ENCODE data around the gene ASB14. TPM values are rescaled to one million over a fixed set of nuclear protein-coding genes. Genes with fewer than 3 reads are reported as not detected.

The ASB14 gene
- total RNA-seq, 2 experiments from 2014 or later: not detected

- ChIA-PET CTCF (no interaction called here), POLR2A (no interaction called here)
Observed at GRCh38 chr3:57268416-57268815, 24.1 kb downstream of the ASB14 start.

GRCh38 chr3:57261929-57262328, 30.6 kb downstream of the ASB14 start:
- ChIA-PET CTCF (no interaction called here), POLR2A (no interaction called here)

- ChIA-PET CTCF (no interaction called here), POLR2A (no interaction called here)
Observed at GRCh38 chr3:57261119-57261518, 31.4 kb downstream of the ASB14 start.

GRCh38 chr3:57257678-57258077, 34.8 kb downstream of the ASB14 start:
- ChIA-PET CTCF (interaction anchor here (0.6 kb wide), 1 partner anchor 294 kb away, joined by 3 read pairs; no protein-coding TSS in a partner anchor), POLR2A (no interaction called here)

- ChIA-PET POLR2A (no interaction called here), CTCF (interaction anchor here (0.6 kb wide), 1 partner anchor 295 kb away, joined by 3 read pairs; no protein-coding TSS in a partner anchor)
Observed at GRCh38 chr3:57256844-57257243, 35.6 kb downstream of the ASB14 start.

GRCh38 chr3:57252404-57252803, 40.1 kb downstream of the ASB14 start:
- POLR2A ChIA-PET: no interaction called here
- CTCF ChIA-PET: no interaction called here

GRCh38 chr3:57244946-57245345, 47.5 kb downstream of the ASB14 start:
- ChIA-PET CTCF (no interaction called here), POLR2A (interaction anchor here (0.7 kb wide), 1 partner anchor 14 kb away, joined by 5 read pairs; no protein-coding TSS in a partner anchor)

GRCh38 chr3:57234613-57235575, 57.6 kb downstream of the ASB14 start:
- ChIA-PET POLR2A (no interaction called here), CTCF (interaction anchor here (1.1 kb wide), 1 partner anchor 65 kb away, joined by 3 read pairs; no protein-coding TSS in a partner anchor)

GRCh38 chr3:57233799-57234198, 58.7 kb downstream of the ASB14 start:
- POLR2A ChIA-PET: no interaction called here

GRCh38 chr3:57230006-57230405, 62.5 kb downstream of the ASB14 start:
- CTCF ChIA-PET: interaction anchor here (0.9 kb wide), 1 partner anchor 29 kb away, joined by 3 read pairs; no protein-coding TSS in a partner anchor
- POLR2A ChIA-PET: no interaction called here

More at GRCh38 chr3:57233799-57234198, 58.7 kb downstream of the ASB14 start:
- CTCF ChIA-PET: no interaction called here

- CTCF ChIA-PET: interaction anchor here (0.5 to 0.8 kb wide), 2 partner anchors 194 to 220 kb away, joined by 3 read pairs; no protein-coding TSS in a partner anchor
- POLR2A ChIA-PET: interaction anchor here (1.0 kb wide), 1 partner anchor 68 kb away, joined by 5 read pairs; no protein-coding TSS in a partner anchor
Observed at GRCh38 chr3:57227930-57228751, 64.3 kb downstream of the ASB14 start.

- CTCF ChIA-PET: interaction anchor here (0.5 to 0.8 kb wide), 2 partner anchors 195 to 219 kb away, joined by 3 read pairs; no protein-coding TSS in a partner anchor
- POLR2A ChIA-PET: interaction anchor here (1.0 kb wide), 1 partner anchor 67 kb away, joined by 5 read pairs; no protein-coding TSS in a partner anchor
Observed at GRCh38 chr3:57227204-57227929, 65.1 kb downstream of the ASB14 start, which contains the start of gene APPL1. TSS of gene APPL1 (plus strand) at chr3:57227729. CDS start at chr3:57227884, 155 bp downstream.

- CTCF ChIA-PET: interaction anchor here (0.6 kb wide), 1 partner anchor 30 kb away, joined by 3 read pairs; no protein-coding TSS in a partner anchor
- POLR2A ChIA-PET: no interaction called here
Observed at GRCh38 chr3:57226176-57226575, 66.3 kb downstream of the ASB14 start.

GRCh38 chr3:57224856-57225255, 67.6 kb downstream of the ASB14 start:
- ChIA-PET CTCF (no interaction called here), POLR2A (no interaction called here)

GRCh38 chr3:57221883-57222282, 70.6 kb downstream of the ASB14 start:
- POLR2A ChIA-PET: no interaction called here
- CTCF ChIA-PET: no interaction called here

Data from activated CD8-positive, alpha-beta memory T cell treated with anti-CD3 and anti-CD28 coated beads for 36 hours (primary cell).